ENCODE measurements around the gene CCNF. TPM values are rescaled to one million over a fixed set of nuclear protein-coding genes. Genes with fewer than 3 reads are reported as not detected.

Gene CCNF
- total and polyA plus RNA-seq, 2 donors from 2014 or later, result 0.77 to 2.9 TPM

DNA sequence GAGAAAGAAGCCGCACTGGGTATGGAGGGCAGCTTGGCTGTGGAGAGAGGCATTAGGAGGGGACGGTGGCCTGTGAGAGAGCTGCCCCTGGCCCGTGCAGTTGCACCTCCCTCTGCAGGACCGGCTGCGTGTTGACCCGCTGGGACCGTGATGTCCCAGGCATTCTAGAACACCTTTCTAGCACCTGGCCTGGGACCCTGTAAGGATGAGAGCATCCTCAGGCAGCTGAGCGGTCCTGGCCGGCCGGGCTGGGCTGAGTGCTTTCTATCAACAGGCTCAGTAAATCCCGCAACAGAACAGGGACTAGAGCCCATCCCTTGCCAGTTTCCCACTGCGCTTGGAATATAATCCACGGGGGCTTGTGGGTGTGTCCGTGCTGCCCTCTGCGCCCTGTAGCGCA lies 60.3 kb downstream of the CCNF start:
- intact Hi-C loops (cut with DNase I), result no loop called here
- Histone ChIP-seq H3K4me3 (ENCODE audit: low read length in 3 of 3) (no peak overlapping the region), H3K36me3 (ENCODE audit: control insufficient read depth in 2 of 3, insufficient read depth in 3 of 3, low read length in 3 of 3) (peaks cover 0 to 3% (median 0%) of the 10 kb centered on the region in 3 donors), H3K27me3 (ENCODE audit: control insufficient read depth, insufficient read depth, low read length) (no peaks in the 10 kb centered on the region), H3K27ac (ENCODE audit: low read depth in 2 of 2, low read length in 2 of 2) (no peak overlapping the region), H3K9me3 (ENCODE audit: control insufficient read depth in 2 of 3, insufficient read depth in 1 of 3, low read length in 3 of 3) (no peaks in the 10 kb centered on the region), H3K9ac (ENCODE audit: low read length in 3 of 3) (peak overlapping the region in 1 of 3 donors; percentile 9), H3K4me1 (ENCODE audit: control insufficient read depth in 2 of 3, insufficient read depth in 2 of 3, low read depth in 1 of 3, low read length in 3 of 3) (peaks cover 2 to 47% (median 19%) of the 10 kb centered on the region in 3 donors)
- FAIRE-seq (no peak), DNase-seq (peak in 1 of 5 donors; percentile 54)
- TF ChIP-seq, protein P1, sequence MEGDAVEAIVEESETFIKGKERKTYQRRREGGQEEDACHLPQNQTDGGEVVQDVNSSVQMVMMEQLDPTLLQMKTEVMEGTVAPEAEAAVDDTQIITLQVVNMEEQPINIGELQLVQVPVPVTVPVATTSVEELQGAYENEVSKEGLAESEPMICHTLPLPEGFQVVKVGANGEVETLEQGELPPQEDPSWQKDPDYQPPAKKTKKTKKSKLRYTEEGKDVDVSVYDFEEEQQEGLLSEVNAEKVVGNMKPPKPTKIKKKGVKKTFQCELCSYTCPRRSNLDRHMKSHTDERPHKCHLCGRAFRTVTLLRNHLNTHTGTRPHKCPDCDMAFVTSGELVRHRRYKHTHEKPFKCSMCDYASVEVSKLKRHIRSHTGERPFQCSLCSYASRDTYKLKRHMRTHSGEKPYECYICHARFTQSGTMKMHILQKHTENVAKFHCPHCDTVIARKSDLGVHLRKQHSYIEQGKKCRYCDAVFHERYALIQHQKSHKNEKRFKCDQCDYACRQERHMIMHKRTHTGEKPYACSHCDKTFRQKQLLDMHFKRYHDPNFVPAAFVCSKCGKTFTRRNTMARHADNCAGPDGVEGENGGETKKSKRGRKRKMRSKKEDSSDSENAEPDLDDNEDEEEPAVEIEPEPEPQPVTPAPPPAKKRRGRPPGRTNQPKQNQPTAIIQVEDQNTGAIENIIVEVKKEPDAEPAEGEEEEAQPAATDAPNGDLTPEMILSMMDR (IDR thresholded peaks at IDR 0.05; ENCODE audit: borderline replicate concordance, extremely low read depth, insufficient read depth), result no peak

DNA sequence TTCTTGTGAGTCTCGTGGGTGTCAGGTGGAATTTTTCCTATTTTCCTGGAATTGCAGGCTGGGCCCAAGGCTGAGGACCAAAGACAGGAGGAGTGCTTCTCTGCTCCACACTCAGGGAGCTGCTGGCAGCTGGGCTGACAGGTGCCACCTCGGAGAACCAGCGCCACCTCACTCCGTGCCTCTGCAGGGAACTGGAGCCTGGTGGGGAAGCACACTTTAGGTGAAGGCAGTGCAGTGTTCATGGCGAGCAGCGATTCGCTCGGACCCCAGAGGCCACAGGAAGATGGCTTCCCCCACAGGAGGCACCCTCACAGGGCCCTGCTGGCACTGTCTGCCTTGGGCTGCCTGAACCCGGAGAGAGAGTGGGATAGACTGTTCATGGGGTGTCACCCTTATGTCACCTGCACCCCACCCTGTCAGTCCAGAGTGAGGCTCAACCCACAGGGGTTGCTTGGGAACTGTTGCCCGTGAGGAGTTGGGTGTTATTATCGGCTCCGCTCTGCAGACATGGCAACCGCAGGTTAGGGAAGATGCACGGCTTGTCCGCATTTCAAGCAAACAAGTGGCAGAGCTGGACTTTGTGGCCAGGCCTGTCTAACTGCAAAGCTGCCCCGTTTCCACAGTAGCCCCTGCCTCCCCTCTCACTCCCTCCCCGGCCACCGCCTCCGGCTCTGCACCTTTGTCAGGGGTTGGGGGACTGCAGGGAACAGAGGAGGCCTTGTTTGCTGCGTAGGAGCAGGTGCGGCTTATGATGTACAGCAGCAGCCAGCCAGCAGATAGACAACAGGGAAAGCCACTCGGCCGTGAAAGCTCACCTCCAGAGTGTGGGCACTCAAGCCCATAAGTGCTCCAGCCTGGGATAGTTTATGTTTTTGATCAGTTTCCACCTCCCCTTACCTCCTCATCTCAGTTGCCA lies 61.2 kb downstream of the CCNF start:
- intact Hi-C loops (cut with DNase I), result no loop called here
- H3K4me1 ChIP-seq (ENCODE audit: control insufficient read depth in 2 of 3, insufficient read depth in 2 of 3, low read depth in 1 of 3, low read length in 3 of 3), result peaks cover 2 to 43% (median 19%) of the 10 kb centered on the region in 3 donors
- H3K36me3 ChIP-seq (ENCODE audit: control insufficient read depth in 2 of 3, insufficient read depth in 3 of 3, low read length in 3 of 3), result peaks cover 0 to 3% (median 0%) of the 10 kb centered on the region in 3 donors
- DNase-seq, result peak; percentile 74 to 83 (median 78)
- no peaks in the 10 kb centered on the region for H3K27me3 ChIP-seq (ENCODE audit: control insufficient read depth, insufficient read depth, low read length)
- no peak for FAIRE-seq
- H3K27ac ChIP-seq (ENCODE audit: low read depth in 2 of 2, low read length in 2 of 2), result peak overlapping the region in 1 of 2 donors; percentile 16
- H3K9me3 ChIP-seq (ENCODE audit: control insufficient read depth in 2 of 3, insufficient read depth in 1 of 3, low read length in 3 of 3), result no peaks in the 10 kb centered on the region
- H3K4me3 ChIP-seq (ENCODE audit: low read length in 3 of 3), result no peak overlapping the region
- peak overlapping the region in 1 of 3 donors; percentile 9 for H3K9ac ChIP-seq (ENCODE audit: low read length in 3 of 3)
- TF ChIP-seq, protein P1 (IDR thresholded peaks at IDR 0.05; ENCODE audit: borderline replicate concordance, extremely low read depth, insufficient read depth), result no peak

DNA sequence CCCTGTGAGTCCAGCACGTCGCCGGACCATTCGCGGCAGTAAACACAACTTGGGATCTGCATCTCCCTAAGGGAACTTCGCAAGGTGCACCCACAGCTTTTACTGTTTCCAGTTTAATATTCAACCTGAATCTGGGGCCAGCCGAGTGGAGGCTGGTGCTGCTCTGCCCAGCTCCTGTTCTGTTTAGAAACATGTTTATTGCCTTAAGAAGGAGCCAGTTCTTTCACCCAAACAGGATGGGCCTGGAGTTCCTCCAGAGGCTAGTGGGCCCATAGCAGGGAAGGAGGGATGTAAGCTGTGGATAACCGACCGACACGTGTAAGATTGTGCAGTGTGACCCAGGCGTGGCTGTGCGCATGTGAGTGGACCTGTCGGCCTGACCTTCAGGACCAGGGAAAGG lies 63.0 kb downstream of the CCNF start:
- no peak for FAIRE-seq
- H3K36me3 ChIP-seq (ENCODE audit: control insufficient read depth in 2 of 3, insufficient read depth in 3 of 3, low read length in 3 of 3), result peaks cover 0 to 3% (median 0%) of the 10 kb centered on the region in 3 donors
- H3K4me3 ChIP-seq (ENCODE audit: low read length in 3 of 3), result no peak overlapping the region
- H3K27me3 ChIP-seq (ENCODE audit: control insufficient read depth, insufficient read depth, low read length), result no peaks in the 10 kb centered on the region
- peaks cover 1 to 39% (median 11%) of the 10 kb centered on the region in 3 donors for H3K4me1 ChIP-seq (ENCODE audit: control insufficient read depth in 2 of 3, insufficient read depth in 2 of 3, low read depth in 1 of 3, low read length in 3 of 3)
- TF ChIP-seq, protein P1 (IDR thresholded peaks at IDR 0.05; ENCODE audit: borderline replicate concordance, extremely low read depth, insufficient read depth), result no peak
- H3K27ac ChIP-seq (ENCODE audit: low read depth in 2 of 2, low read length in 2 of 2), result peak overlapping the region; percentile 67 to 85
- DNase-seq, result peak in 4 of 5 donors; percentile 30 to 62 (median 48)
- intact Hi-C loops (cut with DNase I), result no loop called here
- no peaks in the 10 kb centered on the region for H3K9me3 ChIP-seq (ENCODE audit: control insufficient read depth in 2 of 3, insufficient read depth in 1 of 3, low read length in 3 of 3)
- no peak overlapping the region for H3K9ac ChIP-seq (ENCODE audit: low read length in 3 of 3)
